Motor neuron (in vitro differentiated cells): ENCODE data around the gene ZNF438. TPM values are rescaled to one million over a fixed set of nuclear protein-coding genes. Genes with fewer than 3 reads are reported as not detected.
"Not testable (repeated sequence)": the region's sequence is repeated elsewhere in the genome, so short reads cannot be mapped to it uniquely, and the experiment has no call there.

Experiments used
- ATAC-seq, 8 experiments: fragments of 200-7000 bp; cut with Tn5 transposase; replicated peaks in 6 of 8; 2 replicates each; pipeline ENCODE4 v1.8.0; 2021; ENCODE audit warnings: mild to moderate bottlenecking in 8 of 8, moderate library complexity in 8 of 8
- H3K27ac ChIP-seq, 2 donors: fragments of 250-450 bp; sonication (Bioruptor Pico); 2 replicates each; pipeline ENCODE4 v1.9.0; 2021; ENCODE audit warnings: antibody characterized with exemption in 2 of 2, mild to moderate bottlenecking in 2 of 2, moderate library complexity in 1 of 2
- H3K4me1 ChIP-seq, 2 donors: fragments of 250-450 bp; sonication (Bioruptor Pico); replicated peaks in 1 of 2; 2 replicates each; pipeline ENCODE4 v1.6.1; 2021; ENCODE audit warnings: antibody characterized with exemption in 2 of 2, mild to moderate bottlenecking in 2 of 2, moderate library complexity in 1 of 2
- H3K4me3 ChIP-seq, 5 donors: fragments of 250-450 bp; sonication (Bioruptor Pico); 2 replicates each; pipeline ENCODE4 v1.9.0; 2021; ENCODE audit warnings: antibody characterized with exemption in 5 of 5, mild to moderate bottlenecking in 5 of 5, moderate library complexity in 4 of 5
- WGBS, 10 experiments: fragments of 450-650 bp; shearing (Covaris generic); methylation state at CpG; one replicate each; pipeline ENCODE4 v1.0.0; 2022; 5-methylcytosine and 5-hydroxymethylcytosine counted together
- in situ Hi-C, 9 experiments: fragments of 400-800 bp; cut with MboI; loops; one replicate each; pipeline ENCODE4 v1.15.0; 2021; ENCODE audit warnings: low sequenced_read_pairs in 9 of 9, low pct_unique_long_range_greater_than_20kb in 2 of 9; ENCODE audit not compliant: unreplicated experiment in 9 of 9
- total RNA-seq, 8 experiments: library from RNA; unstranded; fragments of 300-600 nt; gene quantifications; 2 replicates each; pipeline versions ENCODE4 v1.2.3 to v1.2.4, GENCODE V29; 2022

The ZNF438 gene
- total RNA-seq, 8 experiments from 2014 or later: 2.1 to 5.3 (median 3.8) TPM

- ATAC-seq: peak in 3 of 8 experiments; percentile 28 to 54 (median 53)
- H3K4me1 ChIP-seq: no peaks in the 10 kb centered on the region
- H3K27ac ChIP-seq: no peak overlapping the region
- in situ Hi-C loops: no loop called here
- H3K4me3 ChIP-seq: no peak overlapping the region
- WGBS, 10 experiments: 0 to 100% (median 77%) methylated on average over 1 to 2 of the region's 2 CpGs; no CpG with 5 or more reads in 3 of the 10 experiments
Measured at GRCh38 chr10:31064348-31064747, 32.7 kb upstream of the ZNF438 start.

- no peak overlapping the region for H3K4me3 ChIP-seq
- no peaks in the 10 kb centered on the region for H3K4me1 ChIP-seq
- ATAC-seq: no peak
- WGBS, 10 experiments: 26 to 100% (median 95%) methylated on average over 1 to 6 of the region's 6 CpGs; no CpG with 5 or more reads in 4 of the 10 experiments
- no peak overlapping the region for H3K27ac ChIP-seq
- in situ Hi-C loops: no loop called here
Measured at GRCh38 chr10:31063841-31064240, 32.2 kb upstream of the ZNF438 start.

GRCh38 chr10:31062856-31063255, 31.2 kb upstream of the ZNF438 start:
- Histone ChIP-seq H3K4me3 (no peak overlapping the region), H3K4me1 (no peaks in the 10 kb centered on the region), H3K27ac (no peak overlapping the region)
- ATAC-seq: no peak
- WGBS, 10 experiments: 0 to 93% (median 77%) methylated on average over 1 to 6 of the region's 6 CpGs
- in situ Hi-C loops: no loop called here

GRCh38 chr10:31061941-31062340, 30.3 kb upstream of the ZNF438 start:
- 78 to 100% (median 92%) methylated on average over 1 to 6 of the region's 9 CpGs; no CpG with 5 or more reads in 2 of the 10 experiments for WGBS, 10 experiments
- no peak overlapping the region for H3K27ac ChIP-seq
- no peak overlapping the region for H3K4me3 ChIP-seq
- H3K4me1 ChIP-seq: no peaks in the 10 kb centered on the region
- in situ Hi-C loops: no loop called here
- no peak for ATAC-seq

- Histone ChIP-seq H3K4me1 (no peaks in the 10 kb centered on the region), H3K4me3 (no peak overlapping the region), H3K27ac (no peak overlapping the region)
- no peak for ATAC-seq
- 0 to 100% (median 80%) methylated on average over 1 to 2 of the region's 2 CpGs for WGBS, 10 experiments
- in situ Hi-C loops: no loop called here
Measured at GRCh38 chr10:31058795-31059703, 27.4 kb upstream of the ZNF438 start.

- ATAC-seq, H3K4me3 ChIP-seq, in situ Hi-C loops, H3K4me1 ChIP-seq, H3K27ac ChIP-seq: not testable (repeated sequence)
- 60 to 100% (median 81%) methylated on average over 2 to 3 of the region's 8 CpGs; no CpG with 5 or more reads in 3 of the 10 experiments for WGBS, 10 experiments
Measured at GRCh38 chr10:31056678-31057077, 25.0 kb upstream of the ZNF438 start.

GRCh38 chr10:31055573-31056251, 24.0 kb upstream of the ZNF438 start:
- in situ Hi-C loops: no loop called here
- Histone ChIP-seq H3K4me3 (no peak overlapping the region), H3K4me1 (no peaks in the 10 kb centered on the region), H3K27ac (no peak overlapping the region)
- ATAC-seq: no peak
- WGBS, 10 experiments: 20 to 100% (median 80%) methylated on average over 1 to 8 of the region's 27 CpGs; no CpG with 5 or more reads in 5 of the 10 experiments

- Histone ChIP-seq H3K4me1 (no peaks in the 10 kb centered on the region), H3K27ac (no peak overlapping the region), H3K4me3 (no peak overlapping the region)
- ATAC-seq: no peak
- WGBS, 10 experiments: 38 to 100% (median 89%) methylated on average over 1 to 4 of the region's 4 CpGs
- in situ Hi-C loops: no loop called here
Measured at GRCh38 chr10:31051703-31052102, 20.0 kb upstream of the ZNF438 start.

GRCh38 chr10:31042670-31043069, 11.0 kb upstream of the ZNF438 start:
- in situ Hi-C loops: loop anchor here in 1 of 9 experiments (25.0 kb wide), 1 partner anchor 445 kb away; no protein-coding TSS in a partner anchor
- no peak for ATAC-seq
- no peaks in the 10 kb centered on the region for H3K4me1 ChIP-seq
- no peak overlapping the region for H3K4me3 ChIP-seq
- H3K27ac ChIP-seq: no peak overlapping the region
- 75 to 100% (median 92%) methylated on average over 1 to 2 of the region's 2 CpGs; no CpG with 5 or more reads in 2 of the 10 experiments for WGBS, 10 experiments

GRCh38 chr10:31041011-31041410, 9.3 kb upstream of the ZNF438 start:
- Histone ChIP-seq H3K27ac (no peak overlapping the region), H3K4me1 (peaks cover 0 to 6% of the 10 kb centered on the region in 2 donors), H3K4me3 (no peak overlapping the region)
- WGBS, 10 experiments: 70 to 100% (median 83%) methylated on average over 1 to 3 of the region's 3 CpGs; no CpG with 5 or more reads in 3 of the 10 experiments
- in situ Hi-C loops: loop anchor here in 1 of 9 experiments (25.0 kb wide), 1 partner anchor 446 kb away; no protein-coding TSS in a partner anchor
- no peak for ATAC-seq

GRCh38 chr10:31039006-31039405, 7.3 kb upstream of the ZNF438 start:
- not testable (repeated sequence) for H3K27ac ChIP-seq, H3K4me3 ChIP-seq, H3K4me1 ChIP-seq, ATAC-seq
- in situ Hi-C loops: loop anchor here in 1 of 9 experiments (25.0 kb wide), 1 partner anchor 448 kb away; no protein-coding TSS in a partner anchor
- 44 to 100% (median 80%) methylated on average over 1 to 2 of the region's 2 CpGs; no CpG with 5 or more reads in 5 of the 10 experiments for WGBS, 10 experiments

- no peak overlapping the region for H3K27ac ChIP-seq
- ATAC-seq: no peak
- WGBS, 10 experiments: 93 to 100% (median 100%) methylated on average over 1 to 3 of the region's 3 CpGs; no CpG with 5 or more reads in 1 of the 10 experiments
- no peak overlapping the region for H3K4me3 ChIP-seq
- H3K4me1 ChIP-seq: peaks cover 0 to 8% of the 10 kb centered on the region in 2 donors
- in situ Hi-C loops: loop anchor here in 1 of 9 experiments (25.0 kb wide), 1 partner anchor 450 kb away; no protein-coding TSS in a partner anchor
Measured at GRCh38 chr10:31037749-31038148, 6.1 kb upstream of the ZNF438 start.

GRCh38 chr10:31036209-31036608, 4.5 kb upstream of the ZNF438 start:
- in situ Hi-C loops: loop anchor here in 1 of 9 experiments (25.0 kb wide), 1 partner anchor 451 kb away; no protein-coding TSS in a partner anchor
- peaks cover 0 to 8% of the 10 kb centered on the region in 2 donors for H3K4me1 ChIP-seq
- peak in 4 of 8 experiments; percentile 1 to 7 (median 4) for ATAC-seq
- no peak overlapping the region for H3K4me3 ChIP-seq
- peak overlapping the region in 1 of 2 donors; percentile 14 for H3K27ac ChIP-seq
- 10 to 100% (median 52%) methylated on average over 1 to 4 of the region's 4 CpGs; no CpG with 5 or more reads in 2 of the 10 experiments for WGBS, 10 experiments
